CD4-positive, alpha-beta memory T cell (primary cell): ENCODE results near the gene STX10. TPM values are rescaled to one million over a fixed set of nuclear protein-coding genes. Genes with fewer than 3 reads are reported as not detected.
"Not testable (repeated sequence)": the region's sequence is repeated elsewhere in the genome, so short reads cannot be mapped to it uniquely, and the experiment has no call there.

Source experiments
- CTCF ChIA-PET: fragments of 350-600 bp; sonication (Branson Sonifier 250); formaldehyde crosslinking; loops from one replicate; lab custom pipeline; 2021; ENCODE audit warnings: inconsistent platforms; ENCODE audit not compliant: partially characterized antibody; lab: Charles Lee
- POLR2A ChIA-PET: fragments of 350-600 bp; sonication (Branson Sonifier 250); formaldehyde crosslinking; loops from one replicate; lab custom pipeline; 2021; ENCODE audit not compliant: partially characterized antibody; lab: Charles Lee
- DNase-seq, 5 donors: peaks; one replicate each; pipeline versions ENCODE4 v3.0.0 to v3.0.0-alpha.2; 2020 to 2022; ENCODE audit warnings: mixed read lengths in 1 of 5
- H3K27ac ChIP-seq: one replicate; pipeline ENCODE4 v1.7.0; 2013; ENCODE audit warnings: low read depth, low read length
- H3K27me3 ChIP-seq: 2 replicates; pipeline ENCODE4 v1.7.0; 2013; ENCODE audit warnings: mild to moderate bottlenecking, low read length, moderate library complexity; ENCODE audit not compliant: insufficient read depth
- H3K36me3 ChIP-seq: 2 replicates; pipeline ENCODE4 v1.7.0; 2013; ENCODE audit warnings: mild to moderate bottlenecking, low read length, moderate library complexity; ENCODE audit not compliant: insufficient read depth
- H3K4me1 ChIP-seq: 2 replicates; pipeline ENCODE4 v1.7.0; 2013; ENCODE audit warnings: mild to moderate bottlenecking, low read length, moderate library complexity; ENCODE audit not compliant: insufficient read depth
- H3K4me3 ChIP-seq, 2 donors: one replicate each; pipeline ENCODE4 v1.7.0; 2013; ENCODE audit warnings: low read length in 2 of 2, mild to moderate bottlenecking in 1 of 2
- H3K9me3 ChIP-seq, 2 donors: one replicate each; pipeline ENCODE4 v1.7.0; 2013; ENCODE audit warnings: low read length in 2 of 2, control low read depth in 1 of 2; ENCODE audit not compliant: control insufficient read depth in 1 of 2
- H3K27ac Mint-ChIP-seq, 7 donors: one replicate each; pipeline ENCODE4 v1.8.0; 2020 to 2021; ENCODE audit warnings: mixed read lengths in 7 of 7, mild to moderate bottlenecking in 6 of 7, inconsistent platforms in 3 of 7, moderate library complexity in 3 of 7
- H3K27me3 Mint-ChIP-seq, 2 donors: one replicate each; pipeline ENCODE4 v1.8.0; 2020 to 2021; ENCODE audit warnings: mixed read lengths in 2 of 2
- H3K36me3 Mint-ChIP-seq, 2 donors: one replicate each; pipeline ENCODE4 v1.8.0; 2020 to 2021; ENCODE audit warnings: mixed read lengths in 2 of 2, inconsistent platforms in 1 of 2, mild to moderate bottlenecking in 1 of 2
- H3K4me1 Mint-ChIP-seq, 4 donors: one replicate each; pipeline ENCODE4 v1.8.0; 2020 to 2021; ENCODE audit warnings: mixed read lengths in 4 of 4, mild to moderate bottlenecking in 1 of 4
- H3K4me3 Mint-ChIP-seq, 8 donors: one replicate each; pipeline ENCODE4 v1.8.0; 2020 to 2021; ENCODE audit warnings: mixed read lengths in 8 of 8, mild to moderate bottlenecking in 7 of 8, moderate library complexity in 6 of 8, inconsistent platforms in 3 of 8
- H3K9me3 Mint-ChIP-seq, 8 donors: one replicate each; pipeline ENCODE4 v1.8.0; 2020 to 2021; ENCODE audit warnings: mixed read lengths in 8 of 8, mild to moderate bottlenecking in 5 of 8, inconsistent platforms in 3 of 8, moderate library complexity in 1 of 8
- intact Hi-C: fragments of 100-400 bp; cut with micrococcal nuclease; formaldehyde crosslinking; loops from one replicate; pipeline ENCODE4 v1.15.1; 2023
- polyA plus RNA-seq, 2 donors: library from polyadenylated mRNA; unstranded; fragments of 300-500 nt; fragmentation: Illumina TruSeq; gene quantifications; one replicate each; pipeline ENCODE4 v1.2.3, GENCODE V29; 2021
- total RNA-seq, 2 experiments: library from RNA; stranded (reverse); gene quantifications; one replicate each; pipeline ENCODE4 v1.2.3, GENCODE V29; 2021

The STX10 gene
- total and polyA plus RNA-seq, 4 experiments from 2014 or later = 57.9 to 64.2 (median 63.9) TPM

DNA sequence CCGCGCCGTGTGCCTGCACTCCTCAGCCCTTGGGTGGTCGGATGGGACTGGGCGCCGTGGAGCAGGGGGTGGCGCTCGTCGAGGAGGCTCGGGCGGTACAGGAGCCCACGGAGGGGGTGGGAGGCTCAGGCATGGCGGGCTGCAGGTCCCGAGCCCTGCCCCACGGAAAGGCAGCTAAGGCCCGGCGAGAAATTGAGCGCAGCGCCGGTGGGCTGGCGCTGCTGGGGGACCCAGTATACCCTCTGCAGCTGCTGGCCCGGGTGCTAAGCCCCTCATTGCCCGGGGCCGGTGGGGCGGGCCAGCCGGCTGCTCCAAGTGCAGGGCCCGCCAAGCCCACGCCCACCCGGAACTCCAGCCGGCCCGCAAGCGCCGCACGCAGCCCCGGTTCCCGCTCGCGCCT lies 36.5 kb upstream of the STX10 start:
- H3K4me3 Mint-ChIP-seq, intact Hi-C loops, H3K36me3 ChIP-seq, H3K4me3 ChIP-seq, H3K27me3 ChIP-seq, H3K27me3 Mint-ChIP-seq, H3K27ac ChIP-seq, H3K36me3 Mint-ChIP-seq, H3K9me3 ChIP-seq, H3K9me3 Mint-ChIP-seq, DNase-seq: not testable (repeated sequence)
- CTCF ChIA-PET = interaction anchor here (0.8 to 1.8 kb wide), 4 partner anchors 9 to 126 kb away, joined by 3 to 16 read pairs (median 4); no protein-coding TSS in a partner anchor
- Mint-ChIP-seq H3K4me1 (peaks cover 14 to 44% (median 31%) of the 10 kb centered on the region in 4 donors), H3K27ac (peak overlapping the region in 1 of 7 donors; percentile 58)
- peaks cover 22% of the 10 kb centered on the region for H3K4me1 ChIP-seq
- POLR2A ChIA-PET = interaction anchor here (1.2 to 2.8 kb wide), 3 partner anchors 19 to 34 kb away, joined by 8 to 14 read pairs (median 8); no protein-coding TSS in a partner anchor

GRCh38 chr19:13185763-13186657 lies 35.8 kb upstream of the STX10 start:
- H3K27me3 Mint-ChIP-seq, H3K27ac ChIP-seq, H3K9me3 Mint-ChIP-seq, intact Hi-C loops, H3K9me3 ChIP-seq, H3K27me3 ChIP-seq, DNase-seq, H3K36me3 ChIP-seq, H3K4me3 ChIP-seq, H3K4me3 Mint-ChIP-seq, H3K36me3 Mint-ChIP-seq: not testable (repeated sequence)
- peaks cover 20% of the 10 kb centered on the region for H3K4me1 ChIP-seq
- CTCF ChIA-PET = interaction anchor here (0.8 to 1.8 kb wide), 3 partner anchors 9 to 125 kb away, joined by 3 to 16 read pairs (median 4); no protein-coding TSS in a partner anchor
- POLR2A ChIA-PET = interaction anchor here (1.0 to 2.8 kb wide), 4 partner anchors 9 to 33 kb away, joined by 3 to 14 read pairs (median 8); no protein-coding TSS in a partner anchor
- Mint-ChIP-seq H3K27ac (peak overlapping the region in 4 of 7 donors; percentile 30 to 74 (median 64)), H3K4me1 (peaks cover 14 to 40% (median 29%) of the 10 kb centered on the region in 4 donors)

GRCh38 chr19:13184926-13185325 lies 34.8 kb upstream of the STX10 start:
- H3K27ac ChIP-seq, intact Hi-C loops, H3K36me3 Mint-ChIP-seq, H3K9me3 Mint-ChIP-seq, DNase-seq, H3K4me3 ChIP-seq, H3K36me3 ChIP-seq, H3K4me3 Mint-ChIP-seq, H3K27ac Mint-ChIP-seq, H3K27me3 Mint-ChIP-seq, H3K9me3 ChIP-seq, H3K27me3 ChIP-seq: not testable (repeated sequence)
- peaks cover 21 to 48% (median 36%) of the 10 kb centered on the region in 4 donors for H3K4me1 Mint-ChIP-seq
- ChIA-PET POLR2A (interaction anchor here (1.1 kb wide), 1 partner anchor 17 kb away, joined by 4 read pairs; no protein-coding TSS in a partner anchor), CTCF (interaction anchor here (11.0 kb wide), 1 partner anchor 9 kb away, joined by 91 read pairs; no protein-coding TSS in a partner anchor)
- peaks cover 27% of the 10 kb centered on the region for H3K4me1 ChIP-seq

DNA sequence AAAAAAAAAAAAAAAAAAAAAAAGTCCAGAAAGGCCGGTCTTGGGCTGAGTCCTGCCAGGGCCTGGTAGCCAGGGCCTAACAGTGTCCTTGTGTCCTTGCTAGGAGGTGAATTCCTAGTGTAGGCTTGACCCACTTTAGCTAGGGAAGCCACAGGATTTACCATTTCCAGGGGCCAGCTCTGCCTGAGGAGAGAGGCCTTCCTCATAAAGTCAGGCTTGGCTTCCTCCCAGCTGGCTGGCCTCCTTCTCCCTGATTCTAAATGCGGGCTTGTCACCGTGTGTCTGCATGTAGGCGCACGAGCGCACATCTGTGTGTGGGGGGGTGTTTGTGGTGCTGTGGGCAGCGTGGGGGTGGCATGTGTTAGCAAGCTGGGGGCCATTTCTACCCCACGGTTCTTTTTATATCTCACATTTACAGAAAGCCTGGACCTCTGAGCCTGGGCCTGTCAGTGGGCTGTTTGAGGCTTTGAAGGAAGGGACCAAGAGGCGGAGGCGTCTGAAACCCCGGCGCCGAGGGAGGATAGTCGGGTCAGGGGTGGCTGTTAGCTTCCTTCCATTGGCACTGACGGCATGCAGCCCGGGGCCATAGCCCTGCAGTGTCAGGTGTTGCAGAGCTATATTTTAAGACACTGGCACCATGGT lies 31.7 kb upstream of the STX10 start:
- Histone ChIP-seq H3K4me1 (peaks cover 18% of the 10 kb centered on the region), H3K9me3 (no peaks in the 10 kb centered on the region), H3K36me3 (no peaks in the 10 kb centered on the region), H3K27me3 (no peaks in the 10 kb centered on the region), H3K27ac (no peak overlapping the region), H3K4me3 (no peak overlapping the region)
- H3K27ac Mint-ChIP-seq = peak overlapping the region in 6 of 7 donors; percentile 44 to 91 (median 58)
- H3K4me3 Mint-ChIP-seq = peak overlapping the region in 7 of 8 donors; percentile 13 to 79 (median 63)
- POLR2A ChIA-PET = interaction anchor here (1.0 to 10.6 kb wide), 9 partner anchors 12 to 65 kb away, joined by 3 to 146 read pairs (median 5); partner anchors contain the start of genes IER2, STX10 and TRMT1
- H3K36me3 Mint-ChIP-seq = no peaks in the 10 kb centered on the region
- H3K9me3 Mint-ChIP-seq = no peaks in the 10 kb centered on the region
- intact Hi-C loops = no loop called here
- no peak for DNase-seq
- CTCF ChIA-PET = interaction anchor here (0.7 to 11.0 kb wide), 8 partner anchors 12 to 1341 kb away, joined by 4 to 91 read pairs (median 6); partner anchors contain the start of genes IER2 and STX10
- H3K27me3 Mint-ChIP-seq = no peaks in the 10 kb centered on the region
- peaks cover 16 to 38% (median 27%) of the 10 kb centered on the region in 4 donors for H3K4me1 Mint-ChIP-seq

- H3K27me3 ChIP-seq, intact Hi-C loops, H3K36me3 Mint-ChIP-seq, H3K36me3 ChIP-seq, H3K4me3 Mint-ChIP-seq, H3K9me3 ChIP-seq, H3K4me3 ChIP-seq, H3K27me3 Mint-ChIP-seq, DNase-seq, H3K9me3 Mint-ChIP-seq, H3K27ac ChIP-seq: not testable (repeated sequence)
- ChIA-PET POLR2A (interaction anchor here (0.7 to 10.6 kb wide), 2 partner anchors 10 to 24 kb away, joined by 3 to 146 read pairs; no protein-coding TSS in a partner anchor), CTCF (interaction anchor here (0.9 to 11.0 kb wide), 2 partner anchors 16 to 28 kb away, joined by 4 to 91 read pairs; partner anchors contain the start of genes IER2 and STX10)
- H3K27ac Mint-ChIP-seq = peak overlapping the region in 2 of 7 donors; percentile 32 to 61
- peaks cover 27% of the 10 kb centered on the region for H3K4me1 ChIP-seq
- peaks cover 15 to 40% (median 28%) of the 10 kb centered on the region in 4 donors for H3K4me1 Mint-ChIP-seq
These were observed 28.1 kb upstream of the STX10 start for GRCh38 chr19:13178291-13178690.

DNA sequence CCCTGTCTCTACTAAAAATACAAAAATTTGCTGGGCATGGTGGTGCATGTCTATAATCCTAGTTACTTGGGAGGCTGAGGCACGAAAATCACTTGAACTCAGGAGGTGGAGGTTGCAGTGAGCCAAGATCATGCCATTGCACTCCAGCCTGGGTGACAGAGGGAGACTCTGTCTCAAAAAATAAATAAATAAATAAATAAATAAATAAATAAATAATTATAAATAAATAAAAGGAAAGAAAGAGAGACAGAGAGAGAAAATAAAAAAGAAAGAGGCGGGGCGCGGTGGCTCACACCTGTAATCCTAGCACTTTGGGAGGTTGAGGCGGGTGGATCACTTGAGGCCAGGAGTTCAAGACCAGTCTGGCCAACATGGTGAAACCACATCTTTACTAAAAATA lies 27.4 kb upstream of the STX10 start:
- POLR2A ChIA-PET = interaction anchor here (0.7 to 10.6 kb wide), 2 partner anchors 11 to 23 kb away, joined by 3 to 146 read pairs; no protein-coding TSS in a partner anchor
- H3K9me3 Mint-ChIP-seq, H3K4me3 ChIP-seq, H3K27me3 ChIP-seq, DNase-seq, H3K9me3 ChIP-seq, H3K36me3 Mint-ChIP-seq, intact Hi-C loops, H3K36me3 ChIP-seq, H3K27me3 Mint-ChIP-seq, H3K4me3 Mint-ChIP-seq, H3K27ac ChIP-seq: not testable (repeated sequence)
- Mint-ChIP-seq H3K4me1 (peaks cover 19 to 47% (median 33%) of the 10 kb centered on the region in 4 donors), H3K27ac (peak overlapping the region in 1 of 7 donors; percentile 68)
- H3K4me1 ChIP-seq = peaks cover 34% of the 10 kb centered on the region
- CTCF ChIA-PET = interaction anchor here (0.9 to 11.0 kb wide), 4 partner anchors 16 to 85 kb away, joined by 4 to 91 read pairs (median 4); partner anchors contain the start of genes IER2 and STX10
